HG02852 (cell line): Measurements from ENCODE around the gene FBXO17.

Experiments
- ATAC-seq: cut with Tn5 transposase; IDR thresholded peaks from one replicate; pipeline ENCODE4 v1.9.1; 2021; ENCODE audit warnings: mild to moderate bottlenecking, moderate library complexity; ENCODE audit not compliant: unreplicated experiment

FBXO17 gene

DNA sequence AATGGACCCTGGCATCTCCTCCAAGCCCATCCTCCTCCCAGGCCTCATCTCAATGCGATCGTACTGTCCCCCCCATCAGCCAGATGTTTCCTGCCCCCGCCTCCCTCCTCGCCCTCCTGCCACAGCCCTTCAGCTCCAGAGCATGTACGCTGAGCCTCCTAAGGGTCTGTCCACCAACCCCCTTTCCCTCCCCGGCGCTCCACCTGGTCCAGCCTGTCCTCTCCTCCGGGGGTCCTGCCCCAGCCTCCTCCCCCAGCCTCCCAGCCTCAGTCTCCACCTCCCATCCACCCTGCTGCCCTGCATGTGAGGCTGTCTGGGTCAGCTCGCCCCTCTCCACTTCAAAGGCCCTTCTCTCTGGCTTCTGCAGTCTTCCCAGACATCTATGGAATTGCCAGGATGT lies 80.6 kb downstream of the FBXO17 start:
- no peak for ATAC-seq

DNA sequence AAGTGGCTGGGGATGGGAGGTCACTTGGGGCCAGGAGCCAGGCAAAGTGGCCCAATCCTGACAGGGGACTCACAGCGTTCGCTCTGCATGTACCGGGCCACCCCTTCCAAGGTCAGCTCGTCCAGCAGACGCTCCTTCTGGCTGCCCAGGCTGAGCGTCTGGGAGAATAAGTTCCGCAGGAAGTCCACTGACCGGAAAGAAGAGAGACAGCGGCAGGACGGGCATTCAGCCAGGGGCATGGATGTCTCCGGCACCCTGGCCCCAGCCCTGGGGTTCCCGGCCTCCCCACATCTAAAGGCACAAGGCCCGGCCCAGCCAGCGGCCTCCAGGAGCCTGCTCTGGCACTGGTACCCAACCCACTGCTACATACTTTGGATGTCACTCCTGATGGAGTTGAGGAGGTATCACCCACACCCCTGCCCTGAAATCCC lies 82.2 kb downstream of the FBXO17 start:
- ATAC-seq = no peak

DNA sequence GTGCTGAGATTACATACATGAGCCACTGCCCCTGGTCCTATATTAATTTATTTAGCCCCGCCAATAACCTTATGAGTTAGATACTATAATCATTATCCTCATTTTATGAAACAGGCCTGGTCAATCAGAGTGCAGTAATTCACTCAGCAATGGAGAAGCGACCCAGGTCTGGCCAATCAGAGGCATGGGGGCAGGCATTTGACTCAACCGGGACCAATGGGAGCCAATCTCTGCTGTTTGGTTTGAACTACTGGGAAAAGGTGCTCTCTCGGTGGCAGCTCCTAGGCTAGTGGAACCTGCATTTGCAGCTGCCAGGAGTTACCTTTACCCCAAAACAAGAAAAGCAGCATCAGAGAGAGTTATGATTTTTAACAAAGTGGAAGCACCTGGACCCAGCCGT lies 82.7 kb downstream of the FBXO17 start:
- ATAC-seq = no peak

DNA sequence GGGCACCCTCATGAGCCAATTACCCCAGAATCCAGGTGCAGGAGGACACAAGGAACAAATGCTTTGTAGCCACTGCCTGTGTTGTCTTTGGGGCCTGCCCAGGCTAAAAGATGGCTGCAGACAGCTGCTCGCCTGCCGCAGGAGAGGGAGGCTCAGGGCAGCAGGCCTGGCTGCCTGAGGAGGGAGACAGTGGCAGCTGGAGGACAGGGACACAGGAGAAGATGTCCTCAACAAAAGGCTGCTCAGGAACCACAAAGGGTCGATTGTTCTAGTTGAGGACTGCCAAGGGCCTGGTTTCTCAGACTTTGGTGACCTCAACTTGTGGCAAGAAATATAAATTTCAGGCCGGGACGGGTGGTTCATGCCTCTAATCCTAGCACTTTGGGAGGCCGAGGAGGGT lies 83.8 kb downstream of the FBXO17 start:
- ATAC-seq = no peak
